8988T (cell line): Measurements from ENCODE around the gene CDH24.
A peak's percentile ranks its signal among the peaks of the same experiment; 100 is the strongest.

Experiments
- DNase-seq: peaks from one replicate; pipeline ENCODE4 v3.0.0; 2011

The CDH24 gene

GRCh38 chr14:23056956-23057756 lies at the start of gene CDH24:
Gene CDH24, minus strand, starts transcription at chr14:23057520. Its CDS starts 1,787 bp downstream, at chr14:23055733.
- DNase-seq: peak; percentile 71

- no peak for DNase-seq
Measured at GRCh38 chr14:23106747-23107045, 49.4 kb upstream of the CDH24 start.

- DNase-seq: no peak
Measured at GRCh38 chr14:23105348-23105824, 48.1 kb upstream of the CDH24 start.

GRCh38 chr14:23104591-23105347 lies 47.4 kb upstream of the CDH24 start, which contains the start of gene CIROP:
Gene CIROP, minus strand, starts transcription at chr14:23104989. Its CDS starts 69 bp downstream, at chr14:23104920.
- DNase-seq: no peak

- DNase-seq: no peak
Measured at GRCh38 chr14:23104070-23104590, 46.8 kb upstream of the CDH24 start.

GRCh38 chr14:23103581-23103980 lies 46.3 kb upstream of the CDH24 start:
- DNase-seq: no peak

- no peak for DNase-seq
Measured at GRCh38 chr14:23102801-23103200, 45.5 kb upstream of the CDH24 start.

GRCh38 chr14:23101986-23102625 lies 44.8 kb upstream of the CDH24 start:
- DNase-seq: no peak

- DNase-seq: no peak
Measured at GRCh38 chr14:23101213-23101970, 44.1 kb upstream of the CDH24 start.

- DNase-seq: no peak
Measured at GRCh38 chr14:23099212-23099861, 42.0 kb upstream of the CDH24 start.

GRCh38 chr14:23097786-23098185 lies 40.5 kb upstream of the CDH24 start:
- no peak for DNase-seq

- peak; percentile 68 for DNase-seq
Measured at GRCh38 chr14:23095196-23096108, 38.1 kb upstream of the CDH24 start, which contains the start of gene C14orf119. Gene C14orf119, plus strand, starts transcription at chr14:23095505. Its CDS starts 2,154 bp downstream, at chr14:23097659.

GRCh38 chr14:23094666-23095195 lies 37.4 kb upstream of the CDH24 start, which contains the start of gene ACIN1:
Gene ACIN1, minus strand, starts transcription at chr14:23095136. Its CDS starts 24 bp downstream, at chr14:23095112.
- DNase-seq: peak; percentile 69

- DNase-seq: no peak
Measured at GRCh38 chr14:23093991-23094665, 36.8 kb upstream of the CDH24 start.

GRCh38 chr14:23093526-23093925 lies 36.2 kb upstream of the CDH24 start:
- DNase-seq: no peak

- no peak for DNase-seq
Measured at GRCh38 chr14:23093104-23093503, 35.8 kb upstream of the CDH24 start.

- no peak for DNase-seq
Measured at GRCh38 chr14:23091294-23092225, 34.2 kb upstream of the CDH24 start.

GRCh38 chr14:23090254-23090636 lies 32.9 kb upstream of the CDH24 start:
- no peak for DNase-seq
